Activated CD4-positive, alpha-beta T cell treated with anti-CD3 and anti-CD28 coated beads, Interleukin-2, amount 50 U/mL, for 16 hours (primary cell): ENCODE measurements around the gene SPHKAP.
"Not testable (repeated sequence)": the region's sequence is repeated elsewhere in the genome, so short reads cannot be mapped to it uniquely, and the experiment has no call there.

ENCODE experiments used
- DNase-seq: peaks from one replicate; pipeline ENCODE4 v3.0.0-alpha.2; 2020

Gene SPHKAP

GRCh38 chr2:228181098-228182019, at the start of gene SPHKAP:
Gene SPHKAP, minus strand, starts transcription at chr2:228181687. Its CDS starts 89 bp downstream, at chr2:228181598.
- DNase-seq = no peak

- DNase-seq = no peak
Measured at GRCh38 chr2:228227466-228227865, 46.0 kb upstream of the SPHKAP start.

GRCh38 chr2:228224410-228224809, 42.9 kb upstream of the SPHKAP start:
- DNase-seq = no peak

- not testable (repeated sequence) for DNase-seq
Measured at GRCh38 chr2:228218593-228218992, 37.1 kb upstream of the SPHKAP start.

- DNase-seq = no peak
Measured at GRCh38 chr2:228197504-228197903, 16.0 kb upstream of the SPHKAP start.

- no peak for DNase-seq
Measured at GRCh38 chr2:228180181-228181097, 1.0 kb downstream of the SPHKAP start.

GRCh38 chr2:228167290-228167689, 14.2 kb downstream of the SPHKAP start:
- no peak for DNase-seq

- DNase-seq = no peak
Measured at GRCh38 chr2:228164718-228165117, 16.8 kb downstream of the SPHKAP start.

GRCh38 chr2:228157841-228158240, 23.6 kb downstream of the SPHKAP start:
- DNase-seq = no peak

- DNase-seq = no peak
Measured at GRCh38 chr2:228144961-228145360, 36.5 kb downstream of the SPHKAP start.

- peak; percentile 38 for DNase-seq
Measured at GRCh38 chr2:228140934-228141528, 40.5 kb downstream of the SPHKAP start.

- DNase-seq = no peak
Measured at GRCh38 chr2:228136027-228136426, 45.5 kb downstream of the SPHKAP start.

GRCh38 chr2:228135300-228135699, 46.2 kb downstream of the SPHKAP start:
- no peak for DNase-seq

GRCh38 chr2:228131833-228132232, 49.7 kb downstream of the SPHKAP start:
- DNase-seq = no peak

- no peak for DNase-seq
Measured at GRCh38 chr2:228126401-228126800, 55.1 kb downstream of the SPHKAP start.

GRCh38 chr2:228118940-228119339, 62.5 kb downstream of the SPHKAP start:
- no peak for DNase-seq

GRCh38 chr2:228107846-228108245, 73.6 kb downstream of the SPHKAP start:
- DNase-seq = no peak

- no peak for DNase-seq
Measured at GRCh38 chr2:228105526-228106250, 75.8 kb downstream of the SPHKAP start.

- no peak for DNase-seq
Measured at GRCh38 chr2:228104215-228104614, 77.3 kb downstream of the SPHKAP start.

GRCh38 chr2:228103379-228103778, 78.1 kb downstream of the SPHKAP start:
- DNase-seq = no peak

GRCh38 chr2:228102949-228103348, 78.5 kb downstream of the SPHKAP start:
- peak; percentile 5 for DNase-seq

GRCh38 chr2:228094377-228094921, 87.0 kb downstream of the SPHKAP start:
- no peak for DNase-seq
